HG02588 (cell line): ENCODE measurements around the gene ATP8A1.
A peak's percentile ranks its signal among the peaks of the same experiment; 100 is the strongest.
"Not testable (repeated sequence)": the region's sequence is repeated elsewhere in the genome, so short reads cannot be mapped to it uniquely, and the experiment has no call there.

Experiments used
- ATAC-seq: cut with Tn5 transposase; IDR thresholded peaks from one replicate; pipeline ENCODE4 v1.9.1; 2021; ENCODE audit warnings: mild to moderate bottlenecking, moderate library complexity; ENCODE audit not compliant: unreplicated experiment

The ATP8A1 gene

DNA sequence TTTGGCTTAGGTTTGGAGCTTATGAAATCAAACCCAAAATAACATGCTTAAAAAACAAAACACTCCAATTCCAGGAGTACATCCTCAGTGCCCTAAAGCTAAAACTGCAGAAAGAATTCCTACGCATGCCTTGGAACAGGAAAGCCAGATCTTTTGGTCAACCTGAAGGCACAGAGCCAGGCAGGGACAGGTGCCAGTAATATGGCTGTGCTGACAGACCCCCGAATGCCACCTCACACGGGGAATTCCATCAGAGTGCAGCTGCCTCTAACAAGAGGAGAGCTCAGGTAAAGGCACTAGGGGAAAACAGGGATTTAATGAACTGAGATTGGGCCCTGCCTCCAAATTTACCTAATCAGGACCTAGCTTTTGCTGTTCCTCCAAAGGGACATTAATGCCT, 182.5 kb downstream of the ATP8A1 start:
- no peak for ATAC-seq

DNA sequence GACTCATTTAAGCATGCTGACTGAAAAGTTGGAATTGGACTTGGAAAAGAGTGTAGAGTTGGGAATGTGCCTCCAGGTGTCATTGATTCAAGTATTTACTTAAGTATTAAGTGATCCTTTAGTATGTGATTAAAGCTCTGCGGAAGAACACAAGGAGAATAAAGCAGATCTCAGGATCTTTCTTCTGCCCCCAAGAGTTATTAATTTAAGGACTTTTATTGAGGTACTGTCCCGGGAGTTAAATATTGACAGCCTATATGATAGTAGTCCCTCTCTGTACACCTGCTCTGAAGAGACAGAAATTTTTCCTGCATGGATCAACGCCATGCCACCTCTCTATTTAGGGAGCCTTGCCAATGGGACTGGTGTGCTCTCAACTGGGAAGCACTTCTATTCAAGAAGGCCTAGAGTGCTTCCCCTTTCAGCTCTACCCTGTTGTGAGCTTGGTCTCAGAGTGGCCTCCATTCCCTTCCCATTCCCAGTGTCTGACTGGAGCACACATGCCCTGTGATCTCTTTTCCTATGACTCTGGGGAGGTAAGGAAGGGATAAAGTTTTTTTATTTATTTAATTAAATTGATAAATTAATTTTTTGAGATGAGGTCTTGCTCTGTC, 183.7 kb downstream of the ATP8A1 start:
- no peak for ATAC-seq

DNA sequence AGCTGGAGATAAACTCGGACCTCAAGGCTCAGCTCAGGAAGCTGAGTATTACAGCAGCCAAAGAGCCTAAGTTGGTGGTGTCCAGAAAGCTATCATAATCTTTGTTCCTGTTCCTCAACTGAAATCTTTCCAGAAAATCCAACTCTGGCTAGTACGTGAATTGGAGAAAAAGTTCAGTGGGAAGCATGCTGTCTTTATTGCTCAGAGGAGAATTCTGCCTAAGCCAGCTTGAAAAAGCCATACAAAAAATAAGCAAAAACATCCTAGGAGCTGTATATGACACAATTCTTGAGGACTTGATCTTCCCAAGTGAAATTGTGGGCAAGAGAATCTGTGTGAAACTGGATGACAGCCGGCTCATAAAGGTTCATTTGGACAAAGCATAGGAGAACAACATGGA, 185.0 kb downstream of the ATP8A1 start:
- no peak for ATAC-seq

- ATAC-seq = no peak
Measured at GRCh38 chr4:42470023-42470422, 186.9 kb downstream of the ATP8A1 start.

DNA sequence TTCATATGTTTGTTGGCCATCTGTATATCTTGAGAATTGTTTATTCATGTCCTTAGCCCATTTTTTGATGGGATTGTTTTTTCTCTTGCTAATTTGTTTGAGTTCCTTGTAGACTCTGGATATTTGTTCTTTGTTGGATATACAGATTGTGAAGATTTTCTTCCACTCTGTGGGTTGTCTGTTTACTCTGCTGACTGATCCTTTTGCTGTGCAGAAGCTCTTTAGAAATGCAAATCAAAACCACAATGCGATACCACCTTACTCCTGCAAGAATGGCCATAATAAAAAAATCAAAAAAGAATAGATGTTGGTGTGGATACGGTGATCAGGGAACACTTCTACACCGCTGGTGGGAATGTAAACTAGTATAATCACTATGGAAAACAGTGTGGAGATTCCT, 189.1 kb downstream of the ATP8A1 start:
- not testable (repeated sequence) for ATAC-seq

- ATAC-seq = no peak
Measured at GRCh38 chr4:42466273-42466844, 190.5 kb downstream of the ATP8A1 start.

- ATAC-seq = no peak
Measured at GRCh38 chr4:42464550-42465094, 192.3 kb downstream of the ATP8A1 start.

- not testable (repeated sequence) for ATAC-seq
Measured at GRCh38 chr4:42461216-42461615, 195.7 kb downstream of the ATP8A1 start.

- ATAC-seq = peak; percentile 99
Measured at GRCh38 chr4:42460043-42460442, 196.9 kb downstream of the ATP8A1 start.

GRCh38 chr4:42458657-42459056, 198.2 kb downstream of the ATP8A1 start:
- no peak for ATAC-seq

DNA sequence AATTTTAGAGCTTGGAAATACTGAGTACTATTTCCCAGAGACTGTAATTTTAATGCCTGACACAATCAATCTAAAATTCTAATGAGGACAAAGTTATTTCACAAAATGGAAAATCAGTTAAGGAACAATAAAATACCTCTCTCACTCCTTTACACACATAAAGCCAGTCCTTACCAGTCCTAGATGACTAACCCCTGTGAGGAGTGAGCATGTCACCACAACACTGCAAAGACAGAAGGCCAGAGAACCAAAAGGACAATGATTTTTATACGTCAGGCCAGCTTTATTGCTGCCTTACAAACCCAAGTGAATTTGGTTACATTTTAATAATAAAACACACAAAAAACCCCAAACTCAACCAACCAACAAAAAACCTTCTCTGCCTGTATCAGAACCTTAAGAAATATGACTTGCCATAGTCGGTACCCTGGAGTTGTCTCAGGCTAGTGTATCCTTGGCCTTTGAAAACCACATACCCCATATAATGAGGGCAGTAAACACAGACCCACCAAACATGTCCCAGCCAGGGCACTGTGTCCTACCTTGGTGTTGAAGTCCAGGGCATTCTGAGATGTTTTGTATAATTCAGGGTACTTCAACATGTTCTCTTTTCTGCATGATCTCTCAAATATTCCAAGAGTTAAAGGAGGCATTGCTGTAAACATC, 202.0 kb downstream of the ATP8A1 start:
- no peak for ATAC-seq

- peak; percentile 86 for ATAC-seq
Measured at GRCh38 chr4:42453612-42454011, 203.3 kb downstream of the ATP8A1 start.

GRCh38 chr4:42452823-42453222, 204.1 kb downstream of the ATP8A1 start:
- no peak for ATAC-seq

- ATAC-seq = no peak
Measured at GRCh38 chr4:42446823-42447222, 210.1 kb downstream of the ATP8A1 start.

- ATAC-seq = no peak
Measured at GRCh38 chr4:42445038-42445437, 211.9 kb downstream of the ATP8A1 start.

DNA sequence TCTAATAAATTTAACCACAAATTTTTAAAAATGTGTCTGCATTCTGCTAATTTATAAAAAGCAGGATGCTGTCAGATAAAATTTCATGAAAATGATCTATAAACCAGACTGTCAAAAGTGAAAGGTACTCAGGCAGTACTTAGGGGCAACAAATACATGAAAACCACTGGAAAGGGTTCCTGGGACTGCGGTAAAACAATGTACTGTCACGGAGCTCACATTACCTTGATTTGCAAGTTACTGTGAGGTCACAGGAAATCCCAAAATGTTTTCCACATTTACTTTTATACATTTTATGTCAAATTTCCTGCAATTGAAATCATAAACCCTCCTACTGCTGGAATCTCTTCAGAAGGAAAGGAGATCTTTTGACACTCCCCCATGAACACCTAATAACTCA, 214.3 kb downstream of the ATP8A1 start:
- no peak for ATAC-seq

DNA sequence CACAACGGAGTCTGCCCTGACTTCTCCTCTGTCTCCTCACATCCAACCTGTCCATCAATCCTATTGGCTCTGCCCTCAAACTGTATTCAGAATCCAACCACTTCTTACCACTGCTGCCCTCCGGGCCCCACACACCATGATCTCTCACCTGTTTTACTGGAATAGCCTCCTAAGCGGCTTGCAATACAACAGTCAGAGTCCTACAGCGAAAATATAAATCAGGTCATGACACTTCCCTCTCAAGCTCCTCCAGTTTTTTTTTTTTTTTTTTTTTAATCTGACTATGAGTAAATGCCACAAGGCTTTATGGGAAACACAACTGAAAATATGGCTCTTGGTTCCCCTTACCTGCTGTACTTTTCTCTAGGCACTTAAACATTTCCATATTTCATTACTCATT, 216.8 kb downstream of the ATP8A1 start:
- no peak for ATAC-seq

DNA sequence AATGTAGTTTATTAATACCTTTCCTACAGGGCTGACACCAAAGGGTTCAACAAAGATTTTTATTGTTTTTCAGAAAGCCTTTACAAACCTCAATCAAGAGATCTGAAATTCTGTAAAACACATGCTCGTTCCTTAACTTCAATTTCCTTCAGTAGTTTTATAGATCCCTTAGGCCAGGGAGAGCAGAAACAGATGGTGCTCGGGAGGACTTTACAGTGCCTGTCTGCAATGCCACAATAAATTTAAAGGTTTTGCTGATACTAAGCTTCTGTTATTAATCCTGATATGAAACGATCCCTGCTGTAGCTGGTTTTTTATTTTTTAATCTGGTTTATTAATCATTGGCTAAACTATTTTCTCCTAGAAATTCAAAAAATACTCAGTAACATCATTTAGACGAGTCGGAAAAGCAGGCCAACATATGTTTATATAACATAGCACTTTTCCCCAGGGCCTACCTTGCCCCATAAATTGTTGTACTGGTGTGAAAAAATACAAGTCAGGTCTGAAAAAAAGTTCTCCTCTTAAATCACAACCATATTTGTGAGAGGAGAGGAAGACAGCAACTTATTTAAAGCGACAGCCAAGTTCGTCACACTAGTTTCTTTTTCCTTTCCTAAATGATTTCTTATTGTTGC, 219.9 kb downstream of the ATP8A1 start:
- no peak for ATAC-seq

DNA sequence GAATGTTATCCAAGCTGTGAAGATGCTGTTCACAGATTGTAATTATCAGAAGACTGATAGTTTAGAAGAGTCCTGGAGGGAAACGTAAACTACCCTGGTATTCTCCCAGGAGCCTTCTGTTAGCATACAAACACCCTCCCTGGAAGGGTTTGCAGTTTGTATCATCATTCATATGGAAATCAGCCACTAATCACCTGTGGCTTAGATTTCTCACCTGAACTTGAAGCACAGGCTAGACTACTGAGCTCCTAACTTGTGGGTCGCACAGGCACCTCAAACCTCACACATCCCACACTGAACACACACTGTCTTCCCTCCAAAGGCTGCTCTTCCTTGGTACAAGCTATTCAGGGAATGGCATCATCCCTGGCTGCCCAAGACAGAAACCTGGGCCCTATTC, 228.9 kb downstream of the ATP8A1 start:
- no peak for ATAC-seq

GRCh38 chr4:42425146-42426065, 231.5 kb downstream of the ATP8A1 start:
- no peak for ATAC-seq

GRCh38 chr4:42420140-42420539, 236.8 kb downstream of the ATP8A1 start:
- no peak for ATAC-seq
